Midbrain (tissue), 1 donor: ENCODE measurements around the gene HMBS.
"Not testable (repeated sequence)": the region's sequence is repeated elsewhere in the genome, so short reads cannot be mapped to it uniquely, and the experiment has no call there.

Source experiments
- DNase-seq: peaks from one replicate; lab custom pipeline; 2025; lab: John Stamatoyannopoulos, UW

Gene HMBS

DNA sequence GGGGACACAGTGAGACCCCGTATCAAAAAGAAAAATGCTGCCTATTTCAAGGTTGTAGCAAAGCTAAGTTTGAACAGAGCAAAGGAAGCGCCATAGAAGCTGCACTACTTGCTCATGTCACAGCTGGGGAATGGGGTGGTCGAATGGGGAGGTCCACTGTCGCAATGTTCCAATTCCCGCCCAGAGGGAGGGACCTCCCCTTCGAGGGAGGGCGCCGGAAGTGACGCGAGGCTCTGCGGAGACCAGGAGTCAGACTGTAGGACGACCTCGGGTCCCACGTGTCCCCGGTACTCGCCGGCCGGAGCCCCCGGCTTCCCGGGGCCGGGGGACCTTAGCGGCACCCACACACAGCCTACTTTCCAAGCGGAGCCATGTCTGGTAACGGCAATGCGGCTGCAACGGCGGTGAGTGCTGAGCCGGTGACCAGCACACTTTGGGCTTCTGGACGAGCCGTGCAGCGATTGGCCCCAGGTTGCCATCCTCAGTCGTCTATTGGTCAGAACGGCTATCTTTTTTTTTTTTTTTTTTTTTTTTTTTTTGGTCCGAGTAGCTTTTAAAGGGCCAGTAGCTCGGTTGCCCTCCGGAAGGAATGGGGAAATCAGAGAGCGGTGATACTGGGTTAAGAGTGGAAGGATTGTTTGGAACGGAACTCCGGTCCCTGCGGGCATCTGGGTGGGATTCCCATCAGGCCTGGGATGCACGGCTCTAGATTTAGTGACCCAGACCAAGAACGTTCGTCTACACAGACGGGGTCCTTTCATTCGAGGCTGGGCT is at the start of gene HMBS:
HMBS (plus strand) TSS at position 219 of the 774 bp plus-strand sequence; CDS start at position 372, 153 bp downstream.
- DNase-seq, result peak; percentile 96

DNA sequence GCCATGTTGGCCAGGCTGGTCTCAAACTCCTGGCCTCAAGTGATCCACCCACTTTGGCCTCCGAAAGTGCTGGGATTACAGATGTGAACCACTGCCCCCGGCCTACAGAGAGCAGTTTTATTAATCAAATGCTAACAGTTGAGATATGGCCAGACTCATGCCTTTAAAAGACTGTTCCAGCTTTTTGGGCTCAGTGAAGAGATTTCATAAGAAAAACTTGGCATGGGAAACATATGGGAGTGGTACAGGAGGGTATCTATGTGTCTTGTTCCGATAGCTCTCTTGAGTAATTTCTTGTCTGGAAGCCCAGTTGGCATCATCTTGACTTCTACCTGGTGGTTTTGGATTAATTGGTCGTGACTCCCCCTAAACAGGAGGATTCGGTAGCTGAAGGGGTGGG is 45.8 kb upstream of the HMBS start:
- no peak for DNase-seq

DNA sequence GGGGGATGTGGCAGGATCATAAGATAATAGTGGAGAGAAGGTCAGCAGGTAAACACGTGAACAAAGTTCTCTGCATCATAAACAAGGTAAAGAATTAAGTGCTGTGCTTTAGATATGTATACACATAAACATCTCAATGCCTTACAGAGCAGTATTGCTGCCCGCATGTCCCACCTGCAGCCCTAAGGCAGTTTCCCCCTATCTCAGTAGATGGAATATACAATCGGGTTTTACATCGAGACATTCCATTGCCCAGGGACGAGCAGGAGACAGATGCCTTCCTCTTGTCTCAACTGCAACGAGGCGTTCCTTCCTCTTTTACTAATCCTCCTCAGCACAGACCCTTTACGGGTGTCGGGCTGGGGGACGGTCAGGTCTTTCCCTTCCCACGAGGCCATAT is 45.2 kb upstream of the HMBS start:
- DNase-seq, result not testable (repeated sequence)

DNA sequence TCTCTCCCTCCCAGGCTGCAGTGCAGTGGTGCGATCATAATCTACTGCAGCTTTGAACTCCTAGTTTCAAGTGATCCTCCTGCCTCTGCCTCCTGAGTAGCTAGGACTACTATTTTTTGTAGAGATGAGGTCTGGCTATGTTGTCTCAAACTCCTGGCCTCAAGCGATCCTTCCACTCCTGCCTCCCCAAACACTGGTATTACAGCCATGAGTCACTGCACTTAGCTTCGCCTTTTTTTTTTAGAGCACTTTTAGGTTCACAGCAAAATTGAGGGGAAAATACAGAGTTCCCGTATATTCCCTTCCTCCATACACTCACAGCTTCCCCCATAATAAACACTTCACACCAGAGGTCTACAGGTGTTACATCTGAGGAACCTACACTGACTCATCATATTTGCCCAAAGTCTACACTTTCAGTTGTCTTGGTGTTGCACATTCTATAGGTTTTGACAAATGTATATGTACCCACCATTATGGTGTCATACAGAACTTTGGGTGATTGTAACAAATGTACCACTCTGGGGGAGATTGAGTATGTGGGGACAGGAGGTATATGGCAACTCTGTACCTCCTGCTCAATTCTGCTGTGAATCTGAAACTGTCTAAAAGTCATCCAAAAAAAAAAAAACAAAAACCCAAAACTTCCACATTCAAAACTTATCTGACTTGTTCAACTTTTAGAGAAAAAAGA is 42.7 kb upstream of the HMBS start:
- no peak for DNase-seq

DNA sequence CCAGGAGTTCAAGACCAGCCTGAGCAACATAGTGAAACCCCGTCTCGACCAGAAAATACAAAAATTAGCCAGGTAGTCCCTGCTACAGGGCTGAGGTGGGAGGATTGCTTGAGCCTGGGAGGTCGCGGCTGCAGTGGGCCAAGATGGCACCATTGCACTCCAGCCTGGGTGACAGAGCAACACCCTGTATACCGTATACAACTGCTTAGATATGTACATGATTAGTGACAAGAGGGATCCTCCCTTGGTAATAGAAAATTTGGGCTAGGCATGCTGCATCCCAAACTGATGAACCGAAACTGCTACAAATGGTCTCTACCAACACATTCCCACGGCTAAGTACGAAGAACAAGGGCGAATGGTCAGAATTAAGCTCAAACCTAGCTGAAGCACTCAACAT is 41.8 kb upstream of the HMBS start:
- no peak for DNase-seq

DNA sequence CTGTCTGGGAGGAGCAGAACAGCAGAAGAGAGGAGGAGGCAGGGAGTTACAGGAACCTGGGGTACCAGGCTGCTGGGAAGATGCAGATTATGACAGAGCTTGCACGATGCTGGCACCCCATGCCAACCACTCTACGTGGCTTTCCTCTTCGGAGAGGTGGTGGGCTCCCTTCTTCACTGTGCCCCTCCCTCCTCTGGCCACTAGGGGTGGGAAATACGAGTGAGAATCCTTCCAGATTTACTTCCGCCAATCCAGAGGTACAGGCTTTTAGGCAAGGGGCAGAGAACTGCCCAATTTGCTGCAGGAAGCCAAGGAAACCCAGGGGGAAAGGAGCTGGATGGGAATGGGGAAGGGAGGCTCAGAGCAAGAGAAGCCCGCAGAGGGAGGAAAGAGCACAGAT is 40.0 kb upstream of the HMBS start:
- no peak for DNase-seq

DNA sequence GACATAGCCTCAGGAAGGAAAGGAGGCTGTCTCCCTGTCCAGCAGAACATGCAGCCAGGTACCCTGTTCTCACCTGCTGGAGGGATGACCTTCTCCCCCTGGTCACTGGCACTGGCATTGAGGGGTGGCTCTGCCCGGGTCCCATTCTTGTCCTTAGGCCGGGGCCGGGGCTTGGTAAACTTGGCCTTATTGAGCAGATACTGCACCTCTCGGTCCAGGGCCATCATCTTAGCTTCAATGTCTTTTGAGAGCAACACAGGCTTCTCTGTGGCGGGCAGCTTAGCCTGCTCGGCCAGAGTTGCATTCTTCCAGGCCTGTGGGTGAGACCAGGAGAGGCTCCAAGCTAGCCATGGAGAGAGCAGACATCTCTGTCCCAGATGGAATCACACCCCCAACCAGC is 38.2 kb upstream of the HMBS start:
- no peak for DNase-seq

DNA sequence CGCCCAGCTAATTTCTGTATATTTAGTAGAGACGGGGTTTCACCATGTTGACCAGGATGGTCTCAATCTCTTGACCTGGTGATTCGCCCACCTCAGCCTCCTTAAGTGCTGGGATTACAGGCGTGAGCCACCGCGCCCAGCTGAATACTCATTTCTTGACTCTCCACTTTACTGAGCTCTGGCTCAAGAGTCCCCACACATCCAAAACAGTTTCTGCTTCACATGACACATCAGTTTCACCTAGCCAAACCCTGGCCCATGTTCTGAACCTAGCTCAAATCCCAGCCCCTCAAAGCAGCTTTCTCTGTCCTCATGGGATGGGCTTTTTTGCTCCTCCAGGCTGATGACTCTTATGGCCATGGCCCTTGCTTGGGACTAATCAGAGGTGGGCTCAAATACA is 37.5 kb upstream of the HMBS start:
- DNase-seq, result no peak

DNA sequence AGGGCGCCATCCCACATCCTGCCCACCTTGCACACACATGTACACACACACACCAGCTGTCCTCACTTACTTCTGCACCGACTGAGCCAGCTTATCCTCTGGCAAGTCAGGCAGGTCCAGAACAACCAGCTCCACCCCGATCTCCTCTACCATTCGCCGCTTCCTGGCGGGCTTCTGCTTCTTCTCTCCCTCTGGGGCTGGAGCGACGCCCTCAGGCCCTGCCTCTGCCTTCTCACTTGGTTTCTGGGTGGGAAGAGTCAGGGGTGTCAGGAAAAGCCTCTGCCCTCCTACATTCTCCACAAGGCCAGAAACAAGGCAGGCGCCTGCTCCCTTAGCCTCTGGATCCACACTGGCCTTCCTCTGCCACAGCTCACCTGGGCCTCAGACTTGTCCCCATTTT is 36.0 kb upstream of the HMBS start:
- DNase-seq, result no peak

DNA sequence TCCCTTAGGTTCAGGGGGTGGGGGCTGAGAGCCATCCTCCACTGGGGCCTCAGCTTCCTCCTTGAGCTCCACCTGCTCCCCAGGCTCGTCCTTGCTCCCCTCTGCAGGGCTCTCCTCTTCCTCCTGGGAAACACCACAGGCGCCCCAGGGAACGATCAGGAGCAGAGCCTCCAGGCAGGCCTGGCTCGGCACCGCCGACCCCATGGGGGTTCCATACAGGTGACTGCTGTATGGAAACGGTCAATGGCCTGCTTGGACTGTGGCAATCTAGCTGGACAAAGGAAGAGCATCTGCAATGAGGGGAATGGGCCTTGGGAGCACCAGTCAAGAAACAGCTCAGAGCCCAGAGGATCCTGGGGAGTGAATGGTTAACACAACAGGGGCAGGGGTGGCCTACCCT is 35.6 kb upstream of the HMBS start:
- DNase-seq, result no peak

DNA sequence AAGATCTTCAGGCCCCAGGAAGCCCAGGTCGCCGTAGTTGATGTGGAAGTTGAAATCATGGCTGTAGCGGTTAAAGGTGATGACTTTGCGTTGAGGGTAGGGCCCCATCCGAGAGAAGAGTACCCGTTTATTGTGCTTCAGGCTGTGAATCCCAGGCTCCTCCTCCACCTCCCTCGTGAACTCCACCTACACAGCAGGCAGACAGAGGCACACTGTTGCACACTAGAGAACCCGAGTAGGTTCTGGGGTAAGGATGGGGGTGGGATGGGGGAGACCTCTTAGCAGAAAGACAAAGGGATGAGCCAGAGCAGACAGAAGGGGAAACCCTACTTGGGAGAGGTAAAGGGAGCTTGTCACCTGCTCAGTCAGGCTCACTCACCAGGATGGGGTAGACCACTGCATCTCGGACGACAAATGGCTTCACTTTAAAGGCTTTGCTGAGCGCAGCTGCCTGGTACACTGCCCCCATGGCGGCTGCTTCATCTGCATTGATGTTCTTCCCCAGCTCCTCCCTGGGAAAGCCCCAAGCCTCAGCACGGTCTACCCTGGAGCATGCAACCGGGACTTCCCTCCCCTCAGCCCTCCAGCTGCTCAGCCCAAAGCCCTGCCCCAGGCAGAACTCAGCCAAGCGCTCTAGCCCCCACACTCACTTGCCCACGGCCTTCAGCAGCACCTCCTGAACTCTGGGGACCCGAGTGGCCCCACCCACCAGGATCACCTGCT is 33.1 kb upstream of the HMBS start:
- DNase-seq, result no peak

DNA sequence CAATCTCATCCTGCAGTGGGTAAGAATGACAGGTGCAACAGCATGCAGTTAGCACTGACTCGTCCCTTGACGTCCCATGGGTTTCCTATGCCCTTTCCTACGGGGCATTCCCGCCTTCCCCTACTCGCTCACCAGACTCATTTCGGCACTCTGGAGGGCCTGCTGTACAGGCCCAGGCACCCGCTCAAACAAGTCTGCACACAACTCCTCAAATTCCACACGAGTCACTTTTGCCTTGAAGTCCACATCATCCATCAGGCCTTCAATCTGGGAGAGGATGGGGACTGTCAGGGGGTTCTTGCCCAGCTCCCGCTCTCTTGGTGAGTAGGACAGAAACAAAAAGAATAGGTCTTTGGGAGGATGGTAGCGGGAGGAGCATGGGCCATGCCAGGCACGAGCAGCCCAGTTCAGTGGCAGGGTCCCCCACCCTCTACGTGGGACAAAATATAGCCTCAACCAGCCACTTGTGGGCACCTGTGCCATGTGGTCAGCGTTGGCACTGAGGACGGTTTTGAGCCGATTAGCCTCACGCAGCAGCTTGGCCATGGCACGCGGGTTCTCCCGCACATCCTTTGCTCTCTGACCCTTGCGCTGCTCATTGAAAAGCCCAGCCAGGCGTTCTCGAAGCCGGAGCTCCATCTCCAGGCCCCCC is 32.4 kb upstream of the HMBS start:
- no peak for DNase-seq

DNA sequence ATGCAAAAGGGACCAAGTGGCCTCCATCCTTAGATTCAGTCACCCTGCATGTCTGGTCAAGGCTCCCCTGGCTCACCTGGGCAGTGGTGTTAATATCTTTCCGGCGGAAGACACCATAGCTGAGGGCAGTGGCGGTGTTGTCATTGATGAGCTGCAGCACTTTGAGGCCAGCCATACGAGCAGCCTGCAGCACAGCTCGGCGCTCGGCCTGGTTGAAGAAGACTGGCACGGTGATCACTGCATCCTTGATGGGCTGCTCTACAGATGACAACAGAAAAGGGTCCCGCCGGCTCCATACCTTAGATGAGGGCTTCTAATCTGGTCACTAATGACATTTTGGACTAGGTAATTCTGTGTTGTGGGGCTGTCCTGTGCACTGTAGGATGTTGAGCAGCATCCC is 30.3 kb upstream of the HMBS start:
- DNase-seq, result no peak

DNA sequence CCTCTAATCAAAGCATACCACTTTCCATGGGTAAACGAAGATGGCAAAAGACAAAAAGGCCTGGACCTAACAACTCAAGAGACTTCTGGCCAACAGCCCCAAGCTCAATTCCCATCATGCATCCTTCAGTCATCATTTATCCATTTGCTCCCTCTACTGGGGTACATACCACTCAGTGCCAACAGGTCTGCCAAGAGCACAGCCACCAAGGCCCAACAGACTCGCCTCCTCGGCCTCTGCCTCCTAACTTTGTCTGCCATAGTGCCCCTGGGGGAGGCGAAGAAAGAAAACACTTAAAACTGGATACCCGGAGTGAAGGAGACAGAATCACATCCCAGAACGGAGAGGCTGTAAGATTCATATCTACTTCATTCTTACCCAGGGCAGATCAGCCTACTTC is 28.8 kb upstream of the HMBS start:
- DNase-seq, result no peak

DNA sequence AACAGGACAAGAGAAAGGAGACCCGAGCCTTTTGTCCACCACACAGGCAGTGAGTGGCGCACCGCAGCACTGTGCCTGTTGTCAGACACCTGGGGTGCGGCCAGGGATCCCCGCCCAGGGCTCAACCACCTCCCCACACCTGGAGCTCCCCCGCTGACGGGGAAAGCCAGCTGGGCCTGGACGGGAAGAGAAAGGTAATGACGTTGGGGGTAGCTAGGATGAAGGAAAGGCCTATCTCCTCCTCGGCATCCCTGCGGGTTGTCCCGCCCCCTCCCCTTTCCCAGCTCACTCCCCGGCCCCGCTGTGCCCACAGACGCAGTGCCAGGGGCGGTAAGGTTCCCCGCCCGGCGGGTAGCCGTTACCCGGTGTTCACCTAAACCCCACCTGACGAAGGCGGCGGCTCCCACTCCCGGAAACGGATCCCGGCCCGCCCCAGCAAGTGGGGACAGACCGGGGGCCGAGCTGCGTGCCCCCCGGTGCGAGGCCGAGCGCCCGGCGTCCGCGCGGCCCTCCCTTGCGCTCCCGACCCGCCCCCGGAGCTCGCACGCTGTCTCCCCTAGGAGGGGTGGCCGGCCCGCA is 28.2 kb upstream of the HMBS start:
- no peak for DNase-seq

DNA sequence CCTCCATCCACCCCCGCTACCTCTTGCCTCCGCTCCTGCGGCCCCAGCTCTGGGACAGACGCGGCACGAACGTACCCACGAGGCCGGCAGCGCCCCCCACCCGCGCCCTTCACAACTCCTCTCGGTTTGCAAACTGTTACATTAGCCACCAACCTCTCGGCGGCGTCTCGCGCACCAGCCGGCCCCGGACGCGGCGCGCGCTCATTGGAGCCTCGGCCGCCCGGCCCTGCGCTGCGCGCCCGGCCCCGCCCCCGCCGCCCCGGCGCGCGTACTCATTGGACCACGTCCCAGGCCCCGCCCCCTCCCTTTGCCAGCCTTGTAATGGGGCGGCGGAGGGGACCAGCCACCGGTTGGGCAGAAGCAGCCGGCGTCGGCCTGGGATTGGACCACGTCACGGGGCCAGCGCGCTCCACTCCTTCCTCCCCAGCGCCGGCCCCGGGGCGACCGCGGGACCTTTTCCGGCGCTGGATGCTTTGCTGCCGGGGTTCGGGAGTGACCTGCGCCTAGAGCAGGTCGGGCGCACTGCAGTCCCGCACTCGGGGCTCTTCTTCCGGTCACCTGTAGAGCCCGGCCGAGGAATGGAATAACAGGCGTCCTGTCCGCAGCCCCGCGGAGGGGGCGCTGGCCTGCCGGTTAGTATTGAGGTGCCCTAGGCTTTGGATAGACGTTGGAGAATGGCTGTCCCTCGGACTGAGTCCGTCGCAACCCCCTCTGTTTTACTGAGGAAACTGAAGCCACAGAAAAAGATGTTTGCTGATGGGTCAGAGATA is 27.5 kb upstream of the HMBS start, which contains the start of gene HYOU1:
HYOU1 (minus strand) TSS at position 206 of the 770 bp plus-strand sequence. CDS start 1,045 bp downstream, outside the sequence.
- peak; percentile 97 for DNase-seq

DNA sequence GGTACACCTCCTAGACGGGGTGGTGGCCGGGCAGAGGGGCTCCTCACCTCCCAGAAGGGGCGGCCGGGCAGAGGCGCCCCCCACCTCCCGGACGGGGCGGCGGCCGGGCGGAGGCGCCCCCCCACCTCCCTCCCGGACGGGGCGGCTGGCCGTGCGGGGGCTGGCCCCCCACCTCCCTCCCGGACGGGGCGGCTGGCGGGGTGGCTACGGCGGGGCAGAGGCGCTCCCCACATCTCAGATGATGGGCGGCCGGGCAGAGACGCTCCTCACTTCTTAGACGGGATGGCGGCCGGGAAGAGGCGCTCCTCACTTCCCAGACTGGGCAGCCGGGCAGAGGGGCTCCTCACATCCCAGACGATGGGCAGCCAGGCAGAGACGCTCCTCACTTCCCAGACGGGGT is 25.6 kb upstream of the HMBS start:
- not testable (repeated sequence) for DNase-seq

DNA sequence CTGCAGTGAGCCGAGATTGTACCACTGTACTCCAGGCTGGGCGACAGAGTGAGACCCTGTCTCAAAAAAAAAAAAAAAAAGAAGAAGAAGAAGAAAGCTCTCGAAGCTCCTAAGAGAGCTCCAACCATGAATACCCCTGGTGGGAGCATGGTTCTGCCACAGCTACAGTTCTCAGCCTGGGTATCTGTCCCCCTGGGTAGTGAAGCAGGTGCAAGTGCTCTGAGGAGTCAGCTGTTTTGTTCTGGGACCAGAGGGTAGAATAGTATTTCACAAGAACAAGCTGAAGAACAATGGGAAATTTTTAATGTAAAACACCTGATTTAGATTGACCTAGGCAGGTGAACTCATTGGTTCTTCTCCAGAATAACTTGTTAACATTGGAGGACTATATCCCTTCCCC is 23.4 kb upstream of the HMBS start:
- DNase-seq, result no peak

DNA sequence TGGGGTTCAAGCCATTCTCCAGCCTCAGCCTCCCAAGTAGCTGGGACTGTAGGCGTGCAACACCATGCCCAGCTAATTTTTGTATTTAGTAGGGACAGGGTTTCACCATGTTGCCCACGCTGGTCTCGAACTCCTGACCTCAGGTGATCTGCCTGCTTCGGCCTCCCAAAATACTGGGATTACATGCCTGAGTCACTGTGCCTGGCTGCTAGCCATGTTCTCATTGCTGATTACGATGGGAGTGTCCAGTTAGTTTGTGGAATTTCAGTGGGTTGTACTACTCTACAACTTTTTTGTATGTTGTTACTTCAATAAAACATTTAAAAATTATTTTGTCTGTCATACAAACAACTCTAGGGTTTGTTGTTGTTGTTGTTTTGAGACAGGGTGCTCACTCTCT is 21.9 kb upstream of the HMBS start:
- no peak for DNase-seq

DNA sequence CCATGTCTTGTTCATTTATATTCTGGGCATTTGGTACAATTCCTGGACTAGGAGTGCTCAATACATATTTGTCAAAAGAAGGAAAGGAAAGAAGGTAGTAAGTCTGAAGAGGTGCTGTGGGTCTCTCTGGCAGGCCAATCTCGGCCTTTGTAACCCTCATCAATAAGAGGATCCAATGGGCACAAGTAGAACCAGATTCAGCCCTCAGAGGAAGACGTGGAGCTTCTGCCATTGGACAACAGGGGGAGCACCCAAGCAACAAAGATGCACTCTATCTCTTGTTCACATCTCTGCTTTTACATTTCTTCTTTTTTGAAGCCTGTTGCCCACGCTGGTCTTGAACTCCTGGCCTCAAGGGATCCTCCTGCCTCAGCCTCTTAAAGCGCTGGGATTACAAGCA is 19.3 kb upstream of the HMBS start:
- DNase-seq, result no peak
